ENCODE data around the gene SGIP1.
"Not testable (repeated sequence)": the region's sequence is repeated elsewhere in the genome, so short reads cannot be mapped to it uniquely, and the experiment has no call there.

SGIP1 gene

GRCh38 chr1:66734531-66734930, 200.6 kb downstream of the SGIP1 start:
- DNase-seq, result not testable (repeated sequence)

GRCh38 chr1:66737836-66738235, 203.9 kb downstream of the SGIP1 start:
- no peak for DNase-seq

GRCh38 chr1:66739401-66740157, 205.6 kb downstream of the SGIP1 start:
- DNase-seq, result no peak

DNA sequence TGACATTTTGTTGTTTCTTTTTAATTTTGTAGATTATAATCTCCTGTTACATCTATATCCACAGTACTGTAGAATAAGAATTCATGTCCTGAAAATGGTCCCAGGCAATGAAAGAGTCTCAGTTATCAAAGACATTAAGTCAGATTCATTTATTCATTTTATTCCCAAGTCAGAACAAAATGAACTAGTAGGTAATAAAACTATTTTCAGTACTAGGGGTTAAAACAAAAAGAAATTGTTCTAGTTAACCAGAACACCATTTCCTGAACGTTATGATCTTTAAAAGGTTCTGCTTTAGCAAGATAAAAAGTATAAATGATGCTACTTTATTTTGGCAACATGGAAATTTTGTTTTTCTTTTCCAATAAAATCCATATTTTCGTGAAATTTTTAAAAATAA, 211.5 kb downstream of the SGIP1 start:
- DNase-seq, result no peak

- no peak for DNase-seq
These were observed 213.5 kb downstream of the SGIP1 start for GRCh38 chr1:66747501-66747900.

GRCh38 chr1:66750577-66750976, 216.6 kb downstream of the SGIP1 start:
- DNase-seq, result no peak

DNA sequence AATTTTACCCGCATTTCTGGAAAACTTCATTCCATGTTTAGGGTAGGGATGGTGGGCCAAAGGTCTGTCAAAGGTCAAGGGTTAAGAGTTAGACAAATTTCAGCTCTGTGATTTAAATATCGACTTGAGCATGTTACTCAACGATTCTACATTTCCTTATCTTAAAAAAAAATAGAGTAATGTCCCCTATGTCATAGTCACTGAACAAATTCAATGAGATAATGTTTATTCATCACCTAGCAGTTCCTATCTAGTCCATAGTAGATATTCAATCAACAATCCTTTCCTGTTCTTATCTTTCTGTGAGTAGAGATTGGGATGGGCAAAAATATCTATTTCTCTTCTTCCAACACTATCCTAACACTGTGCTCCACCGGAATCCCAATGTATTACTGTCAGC, 217.2 kb downstream of the SGIP1 start:
- DNase-seq, result no peak

- peak in 1 of 2 donors; percentile 25 for DNase-seq
These were observed 218.1 kb downstream of the SGIP1 start, which contains the start of gene DYNLT5 for GRCh38 chr1:66752000-66752592. Gene DYNLT5 (plus strand): TSS chr1:66752459. CDS start chr1:66754659, 2,200 bp downstream.

DNA sequence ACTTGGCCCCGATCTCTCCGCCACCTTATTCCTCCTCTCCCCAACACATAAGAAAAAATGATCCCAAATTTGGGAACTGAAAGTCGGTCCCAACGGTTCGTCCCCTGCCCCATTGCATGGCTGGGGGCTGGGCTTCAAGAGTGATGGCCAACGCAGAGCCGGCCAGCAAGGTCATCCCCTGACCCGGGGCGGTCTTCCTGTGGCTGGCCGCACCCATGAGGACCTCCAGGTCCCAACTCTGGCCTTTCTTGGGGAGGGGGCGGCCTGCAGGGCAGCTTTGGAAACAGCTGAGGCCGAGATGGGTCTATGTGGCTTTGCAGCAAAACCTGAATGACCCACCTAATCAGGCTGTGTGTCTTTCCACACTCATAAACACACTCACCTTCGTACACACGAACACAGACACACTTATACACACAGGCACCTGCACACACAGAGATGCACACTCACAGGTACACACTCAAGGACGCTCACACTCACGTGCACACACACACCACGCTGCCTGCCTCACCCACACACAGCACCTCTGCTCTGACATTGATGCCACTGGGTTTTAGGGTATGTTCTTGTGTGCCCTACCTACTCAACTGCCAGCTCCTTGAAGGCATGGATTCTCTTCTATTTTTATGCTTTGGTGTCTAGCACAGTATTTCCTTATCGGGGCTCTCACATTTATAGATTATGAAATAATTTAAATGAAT, 218.9 kb downstream of the SGIP1 start:
- DNase-seq, result no peak

DNA sequence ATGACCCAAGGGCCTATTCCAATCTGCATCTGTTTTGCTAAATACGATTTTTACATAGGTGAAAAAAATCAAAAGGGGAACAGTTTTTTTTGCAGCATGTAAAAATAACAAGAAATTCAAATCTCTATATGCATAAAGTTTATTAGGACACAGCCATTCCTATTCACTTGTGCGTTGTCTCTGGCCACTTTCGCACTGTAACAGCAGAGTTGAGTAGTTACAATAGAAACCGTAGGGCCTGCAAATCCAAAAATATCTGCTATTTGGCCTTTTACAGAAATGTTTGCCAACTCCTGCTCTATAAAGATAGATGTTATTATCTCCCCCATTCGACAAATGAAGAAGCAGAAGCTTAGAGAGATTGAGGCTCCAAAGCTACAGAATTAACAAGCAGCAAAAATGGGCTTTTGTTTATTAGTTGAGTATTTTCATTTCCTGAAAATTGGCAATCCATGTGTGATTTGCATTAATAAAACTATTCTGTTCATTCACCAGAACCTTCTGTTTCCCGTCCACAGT, 223.8 kb downstream of the SGIP1 start:
- DNase-seq, result no peak

- no peak for DNase-seq
These were observed 224.3 kb downstream of the SGIP1 start for GRCh38 chr1:66758241-66758755.

DNA sequence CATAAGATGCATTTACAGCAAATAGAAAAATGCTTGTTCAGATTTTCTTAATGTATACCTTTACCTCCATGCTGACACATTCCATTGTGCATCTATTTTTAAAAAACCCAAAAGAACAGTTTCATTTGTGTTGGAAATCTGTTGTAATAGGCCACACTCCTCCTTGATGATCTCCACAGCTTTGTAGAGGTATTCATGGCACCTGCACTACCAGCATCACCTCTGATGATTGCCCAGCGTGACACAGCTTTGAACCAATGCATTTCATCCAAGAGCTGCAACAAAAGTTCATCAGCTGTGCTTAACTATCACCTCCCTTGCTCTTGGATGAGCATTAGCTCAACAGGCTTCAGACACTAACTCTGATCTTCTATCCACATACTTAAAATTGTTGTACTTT, 226.6 kb downstream of the SGIP1 start:
- DNase-seq, result no peak

DNA sequence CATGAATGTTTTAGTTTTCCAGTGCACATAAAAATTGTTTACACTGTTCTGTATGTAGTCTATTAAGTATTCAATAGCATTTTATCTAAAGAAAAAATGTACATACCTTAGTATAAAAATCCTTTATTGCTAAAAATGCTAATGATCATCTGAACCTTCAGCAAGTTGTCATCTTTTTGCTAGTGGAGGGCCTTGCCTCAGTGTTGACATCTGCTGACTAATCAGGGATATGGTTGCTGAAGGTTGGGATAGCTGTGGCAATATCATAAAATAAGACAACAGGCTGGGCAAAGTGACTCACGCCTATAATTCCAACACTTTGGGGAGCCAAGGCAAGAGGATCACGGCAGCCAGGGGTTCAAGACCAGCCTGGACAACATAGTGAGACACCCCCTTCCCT, 227.3 kb downstream of the SGIP1 start:
- no peak for DNase-seq

GRCh38 chr1:66764994-66765578, 231.1 kb downstream of the SGIP1 start:
- DNase-seq, result peak; percentile 20 to 66

DNA sequence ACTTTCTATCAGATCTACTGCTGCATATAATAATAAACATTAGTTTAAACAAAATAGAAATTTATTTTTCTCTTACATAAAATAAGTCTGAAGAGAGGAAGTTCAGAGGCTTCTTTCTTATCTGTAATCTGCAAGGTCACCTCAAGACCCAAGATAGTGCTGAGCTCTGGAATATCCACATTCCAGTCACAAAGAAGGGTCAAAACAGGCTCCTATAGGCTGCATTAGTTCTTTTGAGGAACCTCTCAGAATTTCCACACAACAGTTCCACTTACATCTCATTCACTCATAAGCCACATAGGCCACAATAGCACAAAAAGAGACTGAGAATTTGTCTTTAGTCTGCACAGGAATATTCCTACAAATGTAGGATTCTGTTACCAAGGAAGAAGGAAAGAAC, 233.7 kb downstream of the SGIP1 start:
- DNase-seq, result no peak

DNA sequence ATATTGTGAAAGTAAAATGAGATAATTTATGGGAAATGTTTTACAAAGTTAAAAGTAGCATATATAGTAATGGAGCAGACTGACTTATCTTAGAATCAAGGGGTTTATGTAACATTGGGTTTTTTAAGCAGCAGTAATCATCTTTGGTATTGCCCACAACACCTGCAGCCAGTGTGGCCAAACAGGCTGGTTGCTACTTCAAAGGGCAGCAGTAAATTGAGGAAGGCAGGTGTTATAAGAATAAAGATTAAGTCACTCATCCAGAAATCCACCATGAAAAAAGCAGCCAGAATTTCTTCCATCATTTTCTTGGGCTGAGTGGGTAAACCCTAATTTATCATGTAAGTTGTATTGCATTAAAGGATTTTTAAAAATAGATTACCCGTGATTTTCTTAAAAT, 235.0 kb downstream of the SGIP1 start:
- no peak for DNase-seq

DNA sequence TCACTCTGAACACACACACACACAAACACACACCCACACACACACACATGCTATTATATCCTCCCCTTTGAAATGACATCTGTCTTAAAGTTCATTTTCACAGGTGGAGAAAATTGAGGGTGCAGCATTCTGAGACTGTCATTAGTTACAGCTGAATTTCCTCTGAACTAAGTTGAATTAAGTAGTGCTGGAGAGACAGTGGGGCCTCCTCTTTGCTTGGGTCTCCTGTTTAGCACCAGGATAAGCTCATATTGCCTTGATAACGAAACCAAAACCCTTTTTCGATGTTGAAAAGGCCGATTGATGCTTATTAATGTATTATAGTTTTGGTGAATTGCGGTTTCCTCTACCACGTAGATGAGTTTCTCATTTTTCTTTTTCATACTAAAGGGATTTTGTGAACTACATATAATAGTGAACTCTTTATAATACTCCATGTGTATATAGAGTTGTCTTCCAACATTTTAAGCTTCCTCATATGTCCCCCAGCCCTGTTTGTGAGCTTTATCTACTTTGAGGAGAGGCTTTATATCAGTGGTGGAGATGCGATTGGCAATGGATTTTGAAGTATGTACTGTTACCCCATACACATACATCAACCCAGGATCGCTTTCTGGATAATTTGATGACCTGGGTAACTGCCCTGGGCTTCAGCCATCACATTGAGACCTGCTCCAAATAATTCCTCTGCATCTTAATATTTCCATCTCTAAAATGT, 235.7 kb downstream of the SGIP1 start:
- peak in 1 of 2 donors; percentile 44 for DNase-seq

GRCh38 chr1:66770240-66770639, 236.3 kb downstream of the SGIP1 start:
- DNase-seq, result no peak

DNA sequence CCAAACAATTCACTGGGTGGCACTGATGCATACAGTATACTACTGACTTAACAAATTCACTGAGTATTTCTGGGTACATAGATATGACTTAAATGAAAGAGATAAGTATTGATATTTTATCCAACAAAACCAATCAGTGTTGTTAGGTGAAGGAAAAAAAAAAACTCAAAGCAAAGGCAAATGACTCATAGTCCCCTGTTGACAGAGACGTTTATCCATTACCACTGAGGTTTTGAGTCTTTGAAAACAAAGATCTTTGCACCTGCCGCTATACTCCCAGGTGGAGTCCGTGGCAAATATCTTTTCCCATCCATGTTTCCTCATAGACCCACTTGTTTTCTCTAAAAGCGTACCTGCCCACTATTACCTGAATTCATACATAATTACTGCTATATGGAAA, 236.7 kb downstream of the SGIP1 start:
- no peak for DNase-seq

GRCh38 chr1:66773227-66773626, 239.3 kb downstream of the SGIP1 start:
- DNase-seq, result no peak

DNA sequence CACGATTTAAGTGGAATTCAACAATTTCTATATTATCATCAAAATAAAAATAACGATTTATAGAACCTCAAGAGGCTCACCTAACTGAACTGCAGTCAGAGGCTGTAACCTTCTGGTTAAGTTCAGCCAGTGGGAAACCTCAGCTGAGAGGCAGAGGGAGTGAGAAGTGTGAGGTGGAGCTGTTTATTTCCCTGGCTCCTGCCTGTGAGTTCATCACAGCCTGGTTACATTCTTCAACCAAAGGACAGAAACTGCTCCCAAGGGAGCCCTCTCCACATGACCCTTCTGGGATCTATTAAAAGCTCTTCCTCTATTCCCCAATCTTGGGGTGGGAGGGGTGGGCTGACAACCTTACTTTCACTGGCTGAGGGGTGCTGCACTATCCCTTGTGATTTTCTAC, 240.5 kb downstream of the SGIP1 start:
- DNase-seq, result no peak

DNA sequence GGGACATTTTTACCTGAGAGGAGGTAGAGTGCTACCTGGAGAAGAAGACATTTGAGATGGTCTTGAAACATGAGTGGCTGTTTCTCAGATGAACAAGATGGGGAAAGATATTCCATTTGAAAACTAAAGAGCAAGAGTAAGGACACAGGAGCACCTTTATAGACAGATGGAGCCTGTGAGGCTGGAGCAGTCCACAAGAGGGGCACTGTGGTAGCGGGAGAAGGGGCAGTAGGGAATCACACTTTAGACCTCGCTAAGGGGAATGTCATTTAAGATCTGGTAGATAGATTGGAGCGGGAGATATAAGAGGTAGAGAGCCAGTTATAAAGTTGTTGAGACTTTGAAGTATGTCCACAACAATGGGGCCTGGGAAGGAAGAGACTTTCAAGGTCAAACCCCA, 241.7 kb downstream of the SGIP1 start:
- DNase-seq, result no peak
